WTC11 (cell line): ENCODE results near the gene RNF208. TPM values are rescaled to one million over a fixed set of nuclear protein-coding genes. Genes with fewer than 3 reads are reported as not detected.

Source experiments
- ATAC-seq: fragments of 200-7000 bp; cut with Tn5 transposase; 2 replicates; pipeline ENCODE4 v1.10.0; 2021; ENCODE audit warnings: mild to moderate bottlenecking, moderate library complexity
- CTCF ChIA-PET: fragments of 300-600 bp; sonication (Branson Sonifier 250); formaldehyde crosslinking; loops from one replicate; lab custom pipeline; 2021; ENCODE audit warnings: antibody characterized with exemption; lab: Charles Lee
- POLR2A ChIA-PET: fragments of 350-600 bp; sonication (Branson Sonifier 250); formaldehyde crosslinking; loops from one replicate; lab custom pipeline; 2021; ENCODE audit warnings: antibody characterized with exemption; lab: Charles Lee
- DNase-seq: peaks from one replicate; pipeline ENCODE4 v3.0.0; 2021; ENCODE audit warnings: low spot score
- H3K27ac Mint-ChIP-seq: 2 replicates; pipeline ENCODE4 v1.8.0; 2021; ENCODE audit warnings: mixed read lengths
- H3K27me3 Mint-ChIP-seq: 2 replicates; pipeline ENCODE4 v1.8.0; 2021; ENCODE audit warnings: low read depth, mild to moderate bottlenecking, moderate library complexity, mixed read lengths
- H3K36me3 Mint-ChIP-seq: 2 replicates; pipeline ENCODE4 v1.8.0; 2021; ENCODE audit warnings: mixed read lengths
- H3K4me1 Mint-ChIP-seq: 2 replicates; pipeline ENCODE4 v1.8.0; 2022; ENCODE audit warnings: mixed read lengths
- H3K4me3 Mint-ChIP-seq: 2 replicates; pipeline ENCODE4 v1.8.0; 2021; ENCODE audit warnings: mild to moderate bottlenecking, moderate library complexity, mixed read lengths
- H3K9me3 Mint-ChIP-seq: 2 replicates; pipeline ENCODE4 v1.8.0; 2021; ENCODE audit warnings: mixed read lengths
- AR ChIP-seq: fragments of 250-450 bp; sonication (Bioruptor Pico); IDR thresholded peaks from 2 replicates; pipeline ENCODE4 v1.9.0; 2021; ENCODE audit warnings: mild to moderate bottlenecking
- ATF6 ChIP-seq: sonication (generic); formaldehyde crosslinking; IDR thresholded peaks from 2 replicates; pipeline ENCODE4 v1.8.1; 2023; ENCODE audit warnings: mild to moderate bottlenecking, missing genetic modification reagents
- CTCF ChIP-seq: fragments of 200-600 bp; IDR thresholded peaks from 2 replicates; pipeline ENCODE4 v1.8.0; 2022; ENCODE audit warnings: antibody characterized with exemption
- E2F5 ChIP-seq: sonication (generic); formaldehyde crosslinking; IDR thresholded peaks from 2 replicates; pipeline ENCODE4 v1.8.1; 2022; ENCODE audit warnings: mild to moderate bottlenecking, moderate library complexity, missing genetic modification reagents
- ERG ChIP-seq: fragments of 250-450 bp; sonication (Bioruptor Pico); IDR thresholded peaks from 2 replicates; pipeline ENCODE4 v1.8.0; 2021; ENCODE audit warnings: mild to moderate bottlenecking
- ESRRA ChIP-seq: sonication (generic); formaldehyde crosslinking; IDR thresholded peaks from 2 replicates; pipeline ENCODE4 v1.8.1; 2022; ENCODE audit warnings: mild to moderate bottlenecking, missing genetic modification reagents, borderline replicate concordance
- ETV6 ChIP-seq: sonication (generic); formaldehyde crosslinking; IDR thresholded peaks from 2 replicates; pipeline ENCODE4 v1.8.1; 2022; ENCODE audit warnings: mild to moderate bottlenecking, missing genetic modification reagents
- GRHL2 ChIP-seq: fragments of 250-450 bp; sonication (Bioruptor Pico); IDR thresholded peaks from 2 replicates; pipeline ENCODE4 v1.8.0; 2022; ENCODE audit warnings: mild to moderate bottlenecking, moderate library complexity; ENCODE audit not compliant: insufficient replicate concordance, severe bottlenecking
- HMGXB4 ChIP-seq: sonication (generic); formaldehyde crosslinking; IDR thresholded peaks from 2 replicates; pipeline ENCODE4 v1.8.1; 2023; ENCODE audit warnings: mild to moderate bottlenecking, moderate library complexity, missing genetic modification reagents
- MAX ChIP-seq: sonication (generic); formaldehyde crosslinking; IDR thresholded peaks from 2 replicates; pipeline ENCODE4 v1.8.0; 2022; ENCODE audit warnings: mild to moderate bottlenecking, missing genetic modification reagents
- MXD4 ChIP-seq: fragments of 250-450 bp; sonication (Bioruptor Pico); IDR thresholded peaks from 2 replicates; pipeline ENCODE4 v1.8.0; 2021; ENCODE audit warnings: mild to moderate bottlenecking, moderate library complexity, borderline replicate concordance
- MYBL2 ChIP-seq: sonication (generic); formaldehyde crosslinking; IDR thresholded peaks from 2 replicates; pipeline ENCODE4 v1.8.1; 2023; ENCODE audit warnings: mild to moderate bottlenecking, moderate library complexity, missing genetic modification reagents
- OVOL2 ChIP-seq: fragments of 250-450 bp; sonication (Bioruptor Pico); IDR thresholded peaks from 2 replicates; pipeline ENCODE4 v1.9.0; 2021; ENCODE audit warnings: mild to moderate bottlenecking, borderline replicate concordance
- SOX15 ChIP-seq: fragments of 250-450 bp; sonication (Bioruptor Pico); IDR thresholded peaks from 2 replicates; pipeline ENCODE4 v1.9.0; 2021; ENCODE audit warnings: mild to moderate bottlenecking
- SP1 ChIP-seq: sonication (generic); formaldehyde crosslinking; conservative IDR thresholded peaks from 2 replicates; pipeline ENCODE4 v1.8.1; 2022; ENCODE audit warnings: missing genetic modification reagents
- TCF7 ChIP-seq: sonication (generic); formaldehyde crosslinking; IDR thresholded peaks from 2 replicates; pipeline ENCODE4 v1.8.0; 2022; ENCODE audit warnings: mild to moderate bottlenecking, low read depth, missing genetic modification reagents, moderate library complexity
- TP53 ChIP-seq: sonication (generic); formaldehyde crosslinking; IDR thresholded peaks from 2 replicates; pipeline ENCODE4 v1.8.1; 2023; ENCODE audit warnings: mild to moderate bottlenecking, missing genetic modification reagents
- ZNF425 ChIP-seq: fragments of 250-450 bp; sonication (Bioruptor Pico); conservative IDR thresholded peaks from 2 replicates; pipeline ENCODE4 v1.9.0; 2021; ENCODE audit warnings: mild to moderate bottlenecking
- ZNF512 ChIP-seq: sonication (generic); formaldehyde crosslinking; IDR thresholded peaks from 2 replicates; pipeline ENCODE4 v1.8.1; 2022; ENCODE audit warnings: missing genetic modification reagents, borderline replicate concordance
- ZNF671 ChIP-seq: fragments of 250-450 bp; sonication (Bioruptor Pico); IDR thresholded peaks from 2 replicates; pipeline ENCODE4 v1.8.0; 2021; ENCODE audit warnings: mild to moderate bottlenecking
- total RNA-seq: library from RNA; stranded (reverse); gene quantifications from 3 replicates; pipeline ENCODE4 v1.2.3, GENCODE V29; 2021

RNF208 gene
- total RNA-seq, 1 experiment from 2014 or later: 14.8 TPM

- no peak for TF ChIP-seq MAX (CRISPR knock-in tag)
- TF ChIP-seq TP53 (CRISPR knock-in tag): no peak
- no peak for TF ChIP-seq OVOL2 (CRISPR knock-in tag)
- no peak for TF ChIP-seq TCF7 (CRISPR knock-in tag)
- TF ChIP-seq ETV6: no peak
- TF ChIP-seq GRHL2 (CRISPR knock-in tag): no peak
- no peak for TF ChIP-seq MXD4 (CRISPR knock-in tag)
- TF ChIP-seq ZNF671 (CRISPR knock-in tag): no peak
- TF ChIP-seq SP1 (CRISPR knock-in tag): no peak
- no peak for TF ChIP-seq ESRRA (CRISPR knock-in tag)
- TF ChIP-seq MYBL2 (CRISPR knock-in tag): no peak
These were observed 10.1 kb upstream of the RNF208 start (continued) for GRCh38 chr9:137232101-137232500.

- ChIA-PET POLR2A (no interaction called here), CTCF (interaction anchor here (1.2 kb wide), 1 partner anchor 185 kb away, joined by 4 read pairs; the partner anchor contains the start of gene NPDC1)
- H3K9me3 Mint-ChIP-seq: no peaks in the 10 kb centered on the region
- H3K27ac Mint-ChIP-seq: no peak overlapping the region
- no peaks in the 10 kb centered on the region for H3K36me3 Mint-ChIP-seq
- ATAC-seq (no peak), DNase-seq (no peak)
- no peaks in the 10 kb centered on the region for H3K27me3 Mint-ChIP-seq
- peaks cover 11% of the 10 kb centered on the region for H3K4me1 Mint-ChIP-seq
- H3K4me3 Mint-ChIP-seq: no peak overlapping the region
- no peak for TF ChIP-seq GRHL2 (CRISPR knock-in tag)
- no peak for TF ChIP-seq ZNF512
- no peak for TF ChIP-seq ZNF425 (CRISPR knock-in tag)
- no peak for TF ChIP-seq ERG (CRISPR knock-in tag)
- TF ChIP-seq MYBL2 (CRISPR knock-in tag): no peak
- no peak for TF ChIP-seq E2F5 (CRISPR knock-in tag)
- TF ChIP-seq CTCF: no peak
- no peak for TF ChIP-seq HMGXB4 (CRISPR knock-in tag)
- no peak for TF ChIP-seq SOX15
- TF ChIP-seq TCF7 (CRISPR knock-in tag): no peak
- TF ChIP-seq ATF6 (CRISPR knock-in tag): no peak
- TF ChIP-seq AR (CRISPR knock-in tag): no peak
These were observed 9.5 kb upstream of the RNF208 start for GRCh38 chr9:137231372-137232039.
